Motor neuron (in vitro differentiated cells): ENCODE results near the gene POLR2F. TPM values are rescaled to one million over a fixed set of nuclear protein-coding genes. Genes with fewer than 3 reads are reported as not detected.
"Not testable (repeated sequence)": the region's sequence is repeated elsewhere in the genome, so short reads cannot be mapped to it uniquely, and the experiment has no call there.

Source experiments
- ATAC-seq, 8 experiments: fragments of 200-7000 bp; cut with Tn5 transposase; replicated peaks in 6 of 8; 2 replicates each; pipeline ENCODE4 v1.8.0; 2021; ENCODE audit warnings: mild to moderate bottlenecking in 8 of 8, moderate library complexity in 8 of 8
- H3K27ac ChIP-seq, 2 donors: fragments of 250-450 bp; sonication (Bioruptor Pico); 2 replicates each; pipeline ENCODE4 v1.9.0; 2021; ENCODE audit warnings: antibody characterized with exemption in 2 of 2, mild to moderate bottlenecking in 2 of 2, moderate library complexity in 1 of 2
- H3K4me1 ChIP-seq, 2 donors: fragments of 250-450 bp; sonication (Bioruptor Pico); replicated peaks in 1 of 2; 2 replicates each; pipeline ENCODE4 v1.6.1; 2021; ENCODE audit warnings: antibody characterized with exemption in 2 of 2, mild to moderate bottlenecking in 2 of 2, moderate library complexity in 1 of 2
- H3K4me3 ChIP-seq, 5 donors: fragments of 250-450 bp; sonication (Bioruptor Pico); 2 replicates each; pipeline ENCODE4 v1.9.0; 2021; ENCODE audit warnings: antibody characterized with exemption in 5 of 5, mild to moderate bottlenecking in 5 of 5, moderate library complexity in 4 of 5
- WGBS, 10 experiments: fragments of 450-650 bp; shearing (Covaris generic); methylation state at CpG; one replicate each; pipeline ENCODE4 v1.0.0; 2022; 5-methylcytosine and 5-hydroxymethylcytosine counted together
- in situ Hi-C, 9 experiments: fragments of 400-800 bp; cut with MboI; loops; one replicate each; pipeline ENCODE4 v1.15.0; 2021; ENCODE audit warnings: low sequenced_read_pairs in 9 of 9, low pct_unique_long_range_greater_than_20kb in 2 of 9; ENCODE audit not compliant: unreplicated experiment in 9 of 9
- total RNA-seq, 8 experiments: library from RNA; unstranded; fragments of 300-600 nt; gene quantifications; 2 replicates each; pipeline versions ENCODE4 v1.2.3 to v1.2.4, GENCODE V29; 2022

Gene POLR2F
- total RNA-seq, 8 experiments from 2014 or later = 69.1 to 147 (median 106) TPM

DNA sequence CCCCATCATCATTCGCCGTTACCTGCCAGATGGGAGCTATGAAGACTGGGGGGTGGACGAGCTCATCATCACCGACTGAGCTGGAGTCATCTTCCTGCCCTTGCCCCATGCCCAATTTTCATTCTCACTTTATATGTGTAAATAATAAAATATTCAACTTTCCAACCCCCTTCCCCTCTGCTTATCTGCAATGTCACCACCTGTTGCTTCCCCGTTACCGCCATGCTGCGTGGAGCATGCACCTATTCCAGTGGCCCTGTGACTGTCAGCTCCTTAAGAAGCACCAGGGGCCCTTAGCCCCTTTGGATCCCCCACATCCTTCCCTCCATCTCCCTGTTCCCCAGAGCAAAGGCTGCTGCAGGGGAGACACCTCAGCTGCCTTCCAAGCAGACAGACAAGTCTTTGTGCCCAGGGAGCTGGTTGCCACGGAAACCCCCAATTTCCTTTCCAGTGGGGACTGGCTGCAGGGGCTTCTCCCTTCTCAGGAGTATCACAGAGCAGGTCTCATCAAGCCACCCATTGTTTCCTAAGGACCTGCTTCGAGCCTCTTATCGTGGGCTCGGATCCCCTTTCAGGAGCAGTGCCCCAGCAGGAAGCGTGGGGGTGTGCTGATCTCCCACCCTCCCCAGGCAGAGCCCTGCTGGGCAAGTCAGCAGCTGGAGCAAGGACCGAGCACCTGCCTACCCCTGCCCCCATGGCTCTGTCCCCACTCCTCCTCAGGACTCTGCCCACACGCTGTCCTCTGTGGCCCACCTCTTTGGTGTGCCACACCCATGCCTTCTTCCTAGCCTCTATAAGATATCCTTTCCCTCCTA, 14.3 kb downstream of the POLR2F start:
- H3K4me3 ChIP-seq = no peak overlapping the region
- WGBS, 10 experiments = 30 to 100% (median 78%) methylated on average over 1 to 5 of the region's 14 CpGs; no CpG with 5 or more reads in 6 of the 10 experiments
- ATAC-seq = peak in 2 of 8 experiments; percentile 10 to 21
- in situ Hi-C loops = loop anchor here in 2 of 9 experiments (25.0 kb wide), 1 partner anchor 156 kb away; the partner anchor contains the start of genes GALR3 (in 2 of the 2) and GCAT (in 2 of the 2)
- no peaks in the 10 kb centered on the region for H3K4me1 ChIP-seq
- no peak overlapping the region for H3K27ac ChIP-seq

GRCh38 chr22:37968452-37969251, 15.2 kb downstream of the POLR2F start:
- in situ Hi-C loops = loop anchor here in 2 of 9 experiments (25.0 kb wide), 1 partner anchor 156 kb away; the partner anchor contains the start of genes GALR3 (in 2 of the 2) and GCAT (in 2 of the 2)
- Histone ChIP-seq H3K27ac (no peak overlapping the region), H3K4me3 (no peak overlapping the region), H3K4me1 (no peaks in the 10 kb centered on the region)
- peak in 3 of 8 experiments; percentile 3 to 10 (median 3) for ATAC-seq
- WGBS, 10 experiments = 80 to 100% (median 84%) methylated on average over 1 to 5 of the region's 5 CpGs; no CpG with 5 or more reads in 6 of the 10 experiments

DNA sequence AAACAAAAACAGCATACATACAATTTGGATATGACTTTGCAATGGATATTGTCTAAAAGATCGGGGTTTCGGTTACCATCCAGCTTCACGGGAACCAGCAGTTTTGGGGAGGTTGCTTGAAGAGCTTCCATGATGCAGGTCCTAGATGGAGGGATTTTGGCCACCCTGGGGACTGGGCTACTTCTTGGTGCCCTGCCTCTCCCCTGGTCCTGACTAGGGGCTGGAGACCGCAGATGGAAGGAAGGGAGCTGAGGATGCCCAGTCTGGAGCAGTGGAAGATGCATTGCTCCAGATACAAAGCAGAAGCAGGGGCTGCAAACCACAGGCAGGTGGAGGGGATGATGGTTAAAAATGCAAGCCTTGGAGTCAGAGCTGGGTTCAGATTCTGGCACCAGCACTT, 17.4 kb downstream of the POLR2F start:
- Histone ChIP-seq H3K4me3 (no peak overlapping the region), H3K27ac (no peak overlapping the region), H3K4me1 (no peaks in the 10 kb centered on the region)
- in situ Hi-C loops = loop anchor here in 2 of 9 experiments (25.0 kb wide), 1 partner anchor 159 kb away; the partner anchor contains the start of genes GALR3 (in 2 of the 2) and GCAT (in 2 of the 2)
- WGBS, 10 experiments = 80 to 100% (median 90%) methylated on average over 1 to 4 of the region's 4 CpGs; no CpG with 5 or more reads in 2 of the 10 experiments
- ATAC-seq = no peak

GRCh38 chr22:37971475-37972434, 18.3 kb downstream of the POLR2F start:
- ATAC-seq = no peak
- H3K4me3 ChIP-seq = no peak overlapping the region
- in situ Hi-C loops = loop anchor here in 2 of 9 experiments (25.0 kb wide), 1 partner anchor 159 kb away; the partner anchor contains the start of genes GALR3 (in 2 of the 2) and GCAT (in 2 of the 2)

GRCh38 chr22:37972527-37972926, 19.0 kb downstream of the POLR2F start:
- in situ Hi-C loops = loop anchor here in 2 of 9 experiments (25.0 kb wide), 1 partner anchor 160 kb away; the partner anchor contains the start of genes GALR3 (in 2 of the 2) and GCAT (in 2 of the 2)
- peak in 4 of 8 experiments; percentile 19 to 78 (median 72) for ATAC-seq
- H3K4me3 ChIP-seq = no peak overlapping the region

More at GRCh38 chr22:37971475-37972434, 18.3 kb downstream of the POLR2F start:
- no peak overlapping the region for H3K27ac ChIP-seq
- WGBS, 10 experiments = 43 to 100% (median 75%) methylated on average over 1 to 4 of the region's 7 CpGs; no CpG with 5 or more reads in 6 of the 10 experiments
- no peaks in the 10 kb centered on the region for H3K4me1 ChIP-seq

GRCh38 chr22:37973271-37974170, 20.0 kb downstream of the POLR2F start:
- peak in 3 of 8 experiments; percentile 4 to 24 (median 24) for ATAC-seq
- in situ Hi-C loops = loop anchor here in 2 of 9 experiments (25.0 kb wide), 1 partner anchor 161 kb away; the partner anchor contains the start of genes GALR3 (in 2 of the 2) and GCAT (in 2 of the 2)

More at GRCh38 chr22:37972527-37972926, 19.0 kb downstream of the POLR2F start:
- 60 to 100% (median 92%) methylated on average over 1 to 2 of the region's 3 CpGs; no CpG with 5 or more reads in 7 of the 10 experiments for WGBS, 10 experiments
- Histone ChIP-seq H3K4me1 (no peaks in the 10 kb centered on the region), H3K27ac (peak overlapping the region in 1 of 2 donors; percentile 39)

DNA sequence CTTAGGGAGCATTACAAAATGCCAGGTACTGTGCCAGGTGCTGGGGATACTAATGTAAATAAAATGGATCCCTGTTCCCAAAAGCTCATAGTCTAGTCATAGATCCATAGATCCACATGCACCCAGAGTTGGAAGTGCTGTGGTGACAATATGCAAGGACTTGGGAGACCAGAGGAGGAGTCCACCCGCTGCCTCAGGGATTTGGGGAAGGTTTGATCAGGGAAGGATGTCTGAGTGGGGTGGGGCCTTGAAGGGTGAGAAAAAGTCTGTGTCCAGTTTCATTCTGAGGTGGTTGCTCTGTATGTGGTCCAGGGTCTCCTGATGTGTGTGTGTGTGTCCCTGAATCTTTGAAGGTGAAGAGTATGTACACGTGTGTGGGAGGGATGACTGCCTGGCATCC, 21.7 kb downstream of the POLR2F start:
- in situ Hi-C loops = no loop called here
- no peak overlapping the region for H3K27ac ChIP-seq
- ATAC-seq = peak in 3 of 8 experiments; percentile 36 to 76 (median 52)
- no peak overlapping the region for H3K4me3 ChIP-seq
- 80 to 100% (median 100%) methylated on average over 1 of the region's 2 CpGs; no CpG with 5 or more reads in 5 of the 10 experiments for whole genome bisulfite sequencing, 10 experiments
- H3K4me1 ChIP-seq = no peaks in the 10 kb centered on the region

More at GRCh38 chr22:37973271-37974170, 20.0 kb downstream of the POLR2F start:
- 60 to 100% (median 93%) methylated on average over 1 to 4 of the region's 33 CpGs; no CpG with 5 or more reads in 7 of the 10 experiments for WGBS, 10 experiments
- Histone ChIP-seq H3K4me3 (no peak overlapping the region), H3K27ac (no peak overlapping the region), H3K4me1 (no peaks in the 10 kb centered on the region)

DNA sequence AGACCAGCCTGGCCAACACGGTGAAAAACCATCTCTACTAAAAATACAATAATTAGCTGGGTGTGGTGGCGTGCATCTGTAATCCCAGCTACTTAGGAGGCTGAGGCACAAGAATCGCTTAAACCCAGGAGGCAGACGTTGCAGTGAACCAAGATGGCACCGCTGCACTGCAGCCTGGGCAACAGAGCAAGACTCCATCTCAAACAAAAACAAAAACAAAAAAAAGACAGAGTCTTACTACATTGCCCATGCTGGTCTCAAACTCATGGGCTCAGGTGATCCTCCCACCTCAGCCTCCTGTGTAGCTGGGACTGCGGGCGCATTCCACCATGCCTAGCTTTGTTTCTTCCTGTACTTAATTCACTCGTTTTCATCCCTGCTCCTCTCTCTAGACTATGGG, 22.5 kb downstream of the POLR2F start:
- in situ Hi-C loops, H3K4me3 ChIP-seq, H3K4me1 ChIP-seq, H3K27ac ChIP-seq, ATAC-seq: not testable (repeated sequence)
- whole genome bisulfite sequencing, 10 experiments = 33 to 100% (median 100%) methylated on average over 1 to 3 of the region's 8 CpGs; no CpG with 5 or more reads in 5 of the 10 experiments

- no peak for ATAC-seq
- in situ Hi-C loops = no loop called here
- Histone ChIP-seq H3K27ac (no peak overlapping the region), H3K4me1 (no peaks in the 10 kb centered on the region), H3K4me3 (no peak overlapping the region)
- 60 to 100% (median 92%) methylated on average over 1 to 4 of the region's 4 CpGs; no CpG with 5 or more reads in 5 of the 10 experiments for WGBS, 10 experiments
Measured at GRCh38 chr22:37976547-37976946, 23.0 kb downstream of the POLR2F start.

DNA sequence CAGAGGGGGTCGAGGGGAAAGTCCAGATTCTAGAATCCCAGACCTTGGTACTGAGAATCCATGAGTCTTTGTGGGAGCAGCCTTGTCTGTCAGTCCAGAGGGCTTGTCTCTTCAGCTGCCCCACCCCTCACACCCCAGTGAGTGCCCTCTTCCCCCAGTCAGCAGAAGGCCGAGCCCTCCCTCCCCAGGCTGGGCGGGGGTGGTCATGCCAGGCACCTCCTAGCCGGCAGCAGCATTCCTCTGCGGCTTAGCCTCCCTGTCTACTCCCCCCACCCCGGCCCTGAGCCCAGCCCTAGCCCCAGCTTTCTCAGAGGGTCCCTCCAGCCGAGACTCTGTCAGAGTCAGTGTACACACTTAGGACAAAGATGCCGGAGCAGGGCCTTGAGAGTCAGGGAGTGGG, 26.3 kb downstream of the POLR2F start:
- WGBS, 10 experiments = no CpG with 5 or more reads among the region's 8 CpGs
- Histone ChIP-seq H3K4me1 (no peaks in the 10 kb centered on the region), H3K4me3 (no peak overlapping the region), H3K27ac (no peak overlapping the region)
- in situ Hi-C loops = no loop called here
- peak in 2 of 8 experiments; percentile 40 to 57 for ATAC-seq
